A673 (cell line): Measurements from ENCODE around the gene MOB3C.

ENCODE experiments used
- CTCF ChIP-seq: fragments of 300-800, 200-600 bp; sonication (generic); conservative IDR thresholded peaks from 2 replicates; pipeline ENCODE4 v1.5.1; 2017; ENCODE audit warnings: low read depth, mild to moderate bottlenecking, antibody characterized with exemption, low read length, moderate library complexity, mixed read lengths
- EZH2 ChIP-seq: fragments of 200-600 bp; sonication (generic); IDR thresholded peaks from 2 replicates; pipeline ENCODE4 v1.6.1; 2017; ENCODE audit warnings: borderline replicate concordance, low read depth, mild to moderate bottlenecking, mixed read lengths, antibody characterized with exemption, low read length; ENCODE audit not compliant: poor library complexity, severe bottlenecking

GRCh38 chr1:46659307-46659870 is 42.8 kb upstream of the MOB3C start:
- TF ChIP-seq CTCF (no peak), EZH2 (no peak)
